Skeletal muscle tissue (tissue), 4 donors: ENCODE results near the gene DIS3L2. TPM values are rescaled to one million over a fixed set of nuclear protein-coding genes. Genes with fewer than 3 reads are reported as not detected.
"Not testable (repeated sequence)": the region's sequence is repeated elsewhere in the genome, so short reads cannot be mapped to it uniquely, and the experiment has no call there.

Experiments used
- H3K27ac ChIP-seq: one replicate; pipeline ENCODE4 v1.7.0; 2013; ENCODE audit warnings: mild to moderate bottlenecking, low read depth, low read length, inconsistent platforms
- H3K27me3 ChIP-seq, 3 donors: one replicate each; pipeline ENCODE4 v1.7.0; 2013; ENCODE audit warnings: low read length in 3 of 3; ENCODE audit not compliant: control insufficient read depth in 3 of 3, insufficient read depth in 3 of 3
- H3K36me3 ChIP-seq, 3 donors: one replicate each; pipeline ENCODE4 v1.7.0; 2013; ENCODE audit warnings: low read length in 3 of 3; ENCODE audit not compliant: control insufficient read depth in 3 of 3, insufficient read depth in 3 of 3
- H3K4me1 ChIP-seq, 3 donors: one replicate each; pipeline ENCODE4 v1.7.0; 2013; ENCODE audit warnings: low read length in 3 of 3, mild to moderate bottlenecking in 3 of 3; ENCODE audit not compliant: control insufficient read depth in 3 of 3, insufficient read depth in 3 of 3
- H3K4me3 ChIP-seq, 3 donors: one replicate each; pipeline ENCODE4 v1.7.0; 2013; ENCODE audit warnings: low read length in 3 of 3
- H3K9ac ChIP-seq, 3 donors: one replicate each; pipeline ENCODE4 v1.7.0; 2013; ENCODE audit warnings: low read length in 3 of 3, mild to moderate bottlenecking in 3 of 3, moderate library complexity in 2 of 3, low read depth in 1 of 3
- H3K9me3 ChIP-seq, 3 donors: one replicate each; pipeline ENCODE4 v1.7.0; 2013; ENCODE audit warnings: low read length in 3 of 3; ENCODE audit not compliant: control insufficient read depth in 3 of 3
- total RNA-seq: library from RNA; depleted of rRNA; stranded (reverse); fragments of >200 nt; gene quantifications from one replicate; pipeline ENCODE4 v1.2.3, GENCODE V29; 2014
- donor health status: Osteomylitis.

Gene DIS3L2
- total RNA-seq, 1 donor from 2014 or later, result 24.0 TPM

DNA sequence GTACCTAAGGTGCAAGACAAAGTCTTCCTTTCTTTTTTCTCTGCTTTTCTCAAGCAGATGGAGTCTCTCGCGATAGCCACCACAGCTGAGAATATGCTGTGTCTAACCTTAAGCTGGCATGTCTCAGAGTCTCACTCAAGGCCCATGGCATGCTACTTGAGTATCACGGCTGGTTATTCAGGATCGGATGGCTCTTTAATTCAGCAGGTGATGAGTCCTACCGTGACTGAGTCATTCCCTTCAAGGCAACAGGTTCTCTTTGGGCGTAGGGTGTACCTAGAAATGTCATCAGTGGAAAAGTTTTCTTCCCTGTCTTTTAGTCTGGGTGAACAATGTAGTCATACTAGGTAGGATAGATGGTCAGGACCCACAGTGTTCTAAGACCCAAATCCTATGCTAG lies 136.2 kb downstream of the DIS3L2 start:
- Histone ChIP-seq H3K9ac (no peak overlapping the region), H3K4me3 (no peak overlapping the region), H3K4me1 (no peaks in the 10 kb centered on the region), H3K27ac (no peak overlapping the region), H3K9me3 (peaks cover 0 to 2% (median 0%) of the 10 kb centered on the region in 3 donors), H3K27me3 (no peaks in the 10 kb centered on the region), H3K36me3 (peaks cover 0 to 10% (median 7%) of the 10 kb centered on the region in 3 donors)

DNA sequence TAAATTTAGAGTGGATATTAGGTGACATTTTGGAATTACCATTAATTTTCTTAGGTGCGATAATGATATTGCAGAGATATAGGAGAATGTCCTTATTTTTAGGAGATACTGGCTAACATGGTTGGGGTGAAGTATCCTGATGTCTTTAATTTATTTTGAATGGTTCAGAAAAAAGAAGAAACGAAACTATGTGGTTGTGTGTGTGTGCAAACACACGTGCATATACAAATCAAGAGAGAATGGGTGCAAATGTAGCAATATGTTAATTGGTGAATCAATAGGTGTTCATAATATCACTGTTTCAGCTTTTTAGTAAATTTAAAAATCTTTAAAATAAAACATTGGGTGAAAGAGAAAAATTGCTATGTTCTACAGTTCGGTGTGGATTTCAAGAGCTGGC lies 140.9 kb downstream of the DIS3L2 start:
- Histone ChIP-seq H3K9ac (no peak overlapping the region), H3K36me3 (peaks cover 0 to 5% (median 4%) of the 10 kb centered on the region in 3 donors), H3K9me3 (no peaks in the 10 kb centered on the region), H3K4me3 (no peak overlapping the region), H3K27me3 (no peaks in the 10 kb centered on the region), H3K27ac (no peak overlapping the region), H3K4me1 (no peaks in the 10 kb centered on the region)

DNA sequence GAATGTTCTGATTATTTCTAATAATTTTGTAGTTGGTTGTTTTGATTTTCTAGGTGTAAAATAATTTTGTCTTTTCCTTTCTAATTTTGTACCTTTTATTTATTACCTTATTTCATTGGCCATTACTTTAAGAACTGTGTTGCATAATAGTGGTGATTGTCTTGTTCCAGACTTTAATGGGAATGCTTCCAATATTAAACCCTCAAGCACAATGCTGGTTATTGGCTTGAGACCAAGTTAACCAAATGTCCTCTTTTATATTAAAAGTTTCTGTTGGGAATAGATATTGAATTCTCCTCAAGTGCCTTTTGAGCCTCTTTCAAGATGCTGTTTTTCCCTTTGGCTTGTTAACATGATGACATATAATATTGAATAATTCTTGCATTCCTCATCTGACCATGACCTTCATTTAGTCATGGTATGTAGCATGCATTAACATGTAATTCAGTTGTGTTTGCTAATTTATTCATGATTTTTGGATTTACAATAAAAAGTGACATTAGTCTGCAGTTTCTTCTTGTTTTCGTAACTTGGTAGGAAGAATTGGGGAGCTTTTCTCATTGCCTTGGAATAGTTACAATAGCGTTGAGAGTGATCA lies 141.7 kb downstream of the DIS3L2 start:
- no peaks in the 10 kb centered on the region for H3K9me3 ChIP-seq
- H3K27ac ChIP-seq, result no peak overlapping the region
- no peaks in the 10 kb centered on the region for H3K36me3 ChIP-seq
- H3K4me3 ChIP-seq, result no peak overlapping the region
- H3K4me1 ChIP-seq, result no peaks in the 10 kb centered on the region
- no peaks in the 10 kb centered on the region for H3K27me3 ChIP-seq
- H3K9ac ChIP-seq, result no peak overlapping the region

DNA sequence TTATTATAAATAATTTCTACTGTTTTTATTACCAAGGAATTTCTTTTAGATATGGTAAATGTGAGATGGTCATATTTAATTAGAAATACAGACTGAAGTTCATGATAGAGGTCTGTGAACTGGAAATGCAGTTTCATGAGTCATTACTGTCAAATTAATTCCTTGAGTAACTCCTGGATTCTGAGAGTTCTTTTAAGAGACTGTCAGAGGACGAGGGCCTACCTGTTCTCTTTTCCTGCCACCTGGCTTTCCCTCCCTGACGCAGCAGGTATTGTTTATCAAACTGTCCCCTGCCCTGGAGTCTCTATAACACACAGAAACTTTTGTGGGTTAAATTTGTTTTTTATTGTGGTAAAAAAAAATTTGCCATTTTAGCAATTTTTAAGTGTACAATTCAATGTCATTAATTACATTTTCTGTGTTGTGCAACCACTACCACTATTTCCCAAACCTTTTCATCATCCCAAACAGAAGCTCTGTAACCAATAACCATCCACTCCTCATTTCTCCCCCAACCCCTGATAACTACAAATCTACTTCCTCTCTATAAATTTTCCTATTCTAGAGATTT lies 142.6 kb downstream of the DIS3L2 start:
- Histone ChIP-seq H3K9ac (no peak overlapping the region), H3K27me3 (no peaks in the 10 kb centered on the region), H3K4me1 (no peaks in the 10 kb centered on the region), H3K27ac (no peak overlapping the region), H3K4me3 (no peak overlapping the region), H3K36me3 (no peaks in the 10 kb centered on the region), H3K9me3 (no peaks in the 10 kb centered on the region)

DNA sequence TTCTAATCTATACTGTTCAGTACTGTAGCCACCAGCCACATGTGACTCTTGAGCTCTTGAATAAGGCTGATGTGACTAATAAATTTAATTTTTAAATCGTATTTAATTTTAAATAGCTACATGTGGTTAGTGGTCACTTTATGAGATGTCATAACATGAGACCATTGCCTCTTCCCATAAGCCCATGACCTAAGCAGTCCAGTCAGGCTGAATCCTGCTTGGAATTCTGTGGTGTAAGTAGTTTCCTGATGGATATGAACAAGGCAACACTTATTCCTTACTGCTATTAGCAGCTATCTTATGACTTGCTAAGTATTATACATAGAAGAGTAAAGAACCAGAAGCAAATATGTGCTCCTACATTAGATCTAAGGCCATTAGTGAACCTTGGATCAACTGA lies 150.0 kb downstream of the DIS3L2 start:
- no peaks in the 10 kb centered on the region for H3K36me3 ChIP-seq
- H3K4me3 ChIP-seq, result no peak overlapping the region
- no peak overlapping the region for H3K9ac ChIP-seq
- H3K27me3 ChIP-seq, result no peaks in the 10 kb centered on the region
- no peaks in the 10 kb centered on the region for H3K4me1 ChIP-seq
- no peak overlapping the region for H3K27ac ChIP-seq
- H3K9me3 ChIP-seq, result no peaks in the 10 kb centered on the region

DNA sequence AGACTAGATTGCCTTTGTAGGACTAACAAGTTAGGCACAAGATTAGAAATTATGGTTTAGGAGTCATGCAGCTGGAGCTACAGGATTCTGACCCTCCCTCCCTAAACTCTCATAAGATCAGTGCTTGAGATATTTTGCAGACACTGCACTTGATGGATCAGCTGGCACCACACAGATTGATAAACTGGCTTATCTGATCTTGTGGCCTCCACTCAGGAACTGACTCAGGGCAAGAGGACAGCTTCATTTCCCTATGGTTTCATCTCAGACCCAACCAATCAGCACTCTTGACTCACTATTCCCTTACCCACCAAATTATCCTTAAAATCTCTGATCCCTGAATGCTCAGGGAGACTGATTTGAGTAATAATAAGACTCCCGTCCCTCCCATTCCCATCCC lies 152.3 kb downstream of the DIS3L2 start:
- no peaks in the 10 kb centered on the region for H3K4me1 ChIP-seq
- no peak overlapping the region for H3K4me3 ChIP-seq
- no peaks in the 10 kb centered on the region for H3K27me3 ChIP-seq
- no peak overlapping the region for H3K9ac ChIP-seq
- no peaks in the 10 kb centered on the region for H3K36me3 ChIP-seq
- H3K27ac ChIP-seq, result no peak overlapping the region
- H3K9me3 ChIP-seq, result no peaks in the 10 kb centered on the region

DNA sequence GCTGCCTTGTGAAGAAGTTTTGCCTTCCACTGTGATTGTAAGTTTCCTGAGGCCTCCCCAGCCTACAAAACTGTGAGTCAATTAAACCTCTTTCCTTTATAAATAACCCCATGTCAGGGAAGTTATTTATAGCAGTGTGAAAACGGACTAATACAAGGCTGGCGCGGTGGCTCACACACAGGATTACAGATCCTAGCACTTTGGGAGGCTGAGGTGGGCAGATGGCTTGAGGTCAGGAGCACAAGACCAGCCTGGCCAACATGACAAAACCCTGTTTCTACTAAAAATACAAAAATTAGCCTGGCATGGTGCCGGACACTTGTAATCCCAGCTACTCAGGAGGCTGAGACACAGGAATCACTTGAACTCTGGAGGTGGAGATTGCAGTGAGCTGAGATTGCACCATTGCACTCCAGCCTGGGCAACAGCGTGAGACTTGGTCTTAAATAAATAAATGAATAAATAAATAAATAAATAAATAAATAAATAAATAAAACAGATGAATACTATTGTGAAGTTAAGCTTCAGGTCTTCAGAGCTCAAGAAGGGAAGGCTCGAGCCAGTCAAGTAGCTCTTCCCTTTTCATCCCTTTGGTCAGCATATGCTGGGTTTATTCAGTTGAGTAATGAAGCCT lies 154.3 kb downstream of the DIS3L2 start:
- not testable (repeated sequence) for H3K27me3 ChIP-seq, H3K9me3 ChIP-seq, H3K36me3 ChIP-seq, H3K27ac ChIP-seq, H3K4me1 ChIP-seq, H3K9ac ChIP-seq, H3K4me3 ChIP-seq

DNA sequence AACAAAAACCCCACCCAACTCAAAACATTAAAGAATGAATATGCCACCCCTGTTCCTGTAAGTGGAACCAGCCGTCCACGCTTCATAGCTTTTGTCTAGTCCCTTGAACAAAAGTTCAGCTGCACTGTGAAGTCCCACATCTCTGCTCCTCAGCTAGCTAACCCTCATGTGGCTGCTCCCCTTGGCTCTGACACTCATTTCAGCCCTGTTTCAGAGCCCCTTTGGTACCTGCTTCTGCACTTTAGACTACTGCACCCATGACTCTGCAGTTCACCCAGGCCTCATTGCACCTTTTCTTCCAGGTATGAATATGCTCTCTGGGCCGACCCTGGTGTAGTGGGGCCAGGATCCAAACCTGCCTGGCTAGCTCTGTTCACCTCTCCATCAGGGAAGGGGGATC lies 155.3 kb downstream of the DIS3L2 start:
- Histone ChIP-seq H3K9ac (no peak overlapping the region), H3K36me3 (no peaks in the 10 kb centered on the region), H3K4me3 (no peak overlapping the region), H3K9me3 (no peaks in the 10 kb centered on the region), H3K4me1 (no peaks in the 10 kb centered on the region), H3K27me3 (no peaks in the 10 kb centered on the region), H3K27ac (no peak overlapping the region)

DNA sequence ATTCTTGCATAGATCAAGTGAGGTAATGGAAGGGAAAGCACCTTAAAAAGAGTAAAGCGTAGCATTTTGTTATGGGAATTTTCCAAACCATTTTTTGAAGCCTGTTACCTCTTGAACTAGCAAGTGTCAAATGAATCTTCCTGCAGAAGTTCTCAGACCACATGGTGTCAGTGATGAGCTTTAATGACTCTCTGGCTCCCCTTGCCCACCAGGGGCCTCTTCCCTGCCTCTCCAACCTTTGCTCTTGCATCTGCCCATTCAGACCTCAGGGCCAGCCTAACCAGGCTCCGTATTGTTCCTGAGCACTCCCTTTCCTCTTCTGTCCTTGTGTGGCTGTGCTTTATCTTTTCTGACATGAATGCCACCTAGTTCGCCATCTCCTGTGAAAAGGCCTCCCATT lies 155.9 kb downstream of the DIS3L2 start:
- H3K9me3 ChIP-seq, result no peaks in the 10 kb centered on the region
- H3K27me3 ChIP-seq, result no peaks in the 10 kb centered on the region
- no peak overlapping the region for H3K9ac ChIP-seq
- H3K27ac ChIP-seq, result no peak overlapping the region
- no peaks in the 10 kb centered on the region for H3K4me1 ChIP-seq
- no peak overlapping the region for H3K4me3 ChIP-seq
- no peaks in the 10 kb centered on the region for H3K36me3 ChIP-seq

DNA sequence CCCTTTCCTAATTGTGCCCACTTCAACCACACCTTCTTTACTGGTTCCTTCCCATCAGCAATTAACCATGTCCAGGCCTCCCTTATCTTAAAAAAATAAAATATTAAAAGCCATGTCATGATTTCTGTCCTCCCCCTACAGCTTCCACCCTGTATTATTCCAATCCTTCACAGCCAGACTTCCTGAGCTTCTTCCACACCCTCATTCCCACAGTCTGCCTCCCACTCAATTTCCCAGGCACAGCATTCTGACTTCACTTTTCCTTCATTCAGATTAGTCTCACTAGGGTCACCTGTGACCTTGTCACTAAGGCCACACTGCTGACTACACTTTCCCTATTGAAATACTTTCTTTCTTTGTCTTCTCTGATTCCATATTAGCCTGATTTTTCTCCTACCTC lies 159.4 kb downstream of the DIS3L2 start:
- Histone ChIP-seq H3K4me3 (no peak overlapping the region), H3K9me3 (no peaks in the 10 kb centered on the region), H3K27ac (no peak overlapping the region), H3K27me3 (no peaks in the 10 kb centered on the region), H3K4me1 (no peaks in the 10 kb centered on the region), H3K9ac (no peak overlapping the region), H3K36me3 (no peaks in the 10 kb centered on the region)
